Measurements from ENCODE around the gene ASB6.

The ASB6 gene

DNA sequence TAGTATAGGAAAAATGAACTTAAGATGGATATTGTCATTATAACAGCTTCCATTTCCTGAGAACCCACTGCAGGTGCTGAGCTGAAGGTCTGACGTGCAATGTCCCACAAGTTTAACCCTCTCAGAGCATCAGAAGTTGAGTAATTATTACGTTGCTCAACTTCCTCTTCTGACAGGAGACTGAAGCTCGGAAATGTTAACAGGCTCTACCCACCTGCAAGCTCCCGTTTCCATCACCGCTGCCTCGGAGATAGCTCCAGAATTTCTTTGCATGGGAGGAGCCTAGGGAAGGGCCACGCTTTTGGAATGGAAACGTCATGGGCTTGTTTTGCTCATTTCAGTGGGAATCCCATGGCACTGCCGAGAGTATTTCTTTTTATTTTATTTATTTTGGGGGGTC lies 17.0 kb downstream of the ASB6 start:
- peak; percentile 24 for DNase-seq

DNA sequence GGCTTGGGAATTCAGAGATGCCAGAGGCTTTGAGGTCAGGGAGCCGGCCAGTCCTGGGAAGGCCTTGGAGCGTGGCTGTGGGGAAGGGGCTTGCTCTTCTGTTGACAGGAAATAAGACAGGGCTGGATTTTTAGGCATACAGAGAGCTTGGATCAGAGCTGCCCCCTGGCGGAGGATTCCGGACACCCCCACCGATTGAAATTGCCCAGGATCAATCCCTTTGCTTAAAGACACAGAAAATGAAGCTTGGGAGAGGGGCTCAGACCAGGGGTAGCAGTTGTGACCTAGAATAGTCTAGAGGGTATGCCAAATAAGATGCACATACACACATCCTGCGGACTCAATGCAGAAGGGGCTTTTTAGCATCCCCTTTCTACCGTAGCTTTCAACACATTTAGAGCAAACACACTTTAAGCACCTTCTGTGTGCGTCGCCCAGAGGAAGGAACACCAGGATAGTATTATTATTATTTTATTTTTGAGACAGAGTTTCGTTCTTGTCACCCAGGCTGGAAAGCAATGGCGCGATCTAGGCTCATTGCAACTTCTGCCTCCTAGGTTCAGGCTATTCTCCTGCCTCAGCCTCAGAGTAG lies 17.7 kb downstream of the ASB6 start:
- peak; percentile 27 for DNase-seq

DNA sequence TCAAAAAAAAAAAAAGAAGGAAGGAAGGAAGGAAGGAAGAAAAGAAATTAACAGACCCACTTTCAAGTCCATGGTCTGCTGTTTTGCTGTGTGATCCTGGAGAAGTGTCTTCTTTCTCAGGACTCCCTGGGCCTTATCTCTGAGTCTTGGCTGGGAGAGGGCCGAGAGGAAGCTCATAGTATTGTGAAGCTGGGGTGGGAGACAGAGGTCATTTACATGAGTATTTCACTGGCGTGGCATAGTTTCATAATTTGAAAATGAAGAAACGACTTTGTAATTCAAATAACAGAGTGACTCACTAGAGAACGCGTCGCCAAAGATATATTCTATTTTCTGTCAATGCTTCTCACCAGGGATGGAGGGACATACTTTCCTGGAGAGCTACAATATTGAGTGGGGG lies 18.6 kb downstream of the ASB6 start:
- DNase-seq = no peak

DNA sequence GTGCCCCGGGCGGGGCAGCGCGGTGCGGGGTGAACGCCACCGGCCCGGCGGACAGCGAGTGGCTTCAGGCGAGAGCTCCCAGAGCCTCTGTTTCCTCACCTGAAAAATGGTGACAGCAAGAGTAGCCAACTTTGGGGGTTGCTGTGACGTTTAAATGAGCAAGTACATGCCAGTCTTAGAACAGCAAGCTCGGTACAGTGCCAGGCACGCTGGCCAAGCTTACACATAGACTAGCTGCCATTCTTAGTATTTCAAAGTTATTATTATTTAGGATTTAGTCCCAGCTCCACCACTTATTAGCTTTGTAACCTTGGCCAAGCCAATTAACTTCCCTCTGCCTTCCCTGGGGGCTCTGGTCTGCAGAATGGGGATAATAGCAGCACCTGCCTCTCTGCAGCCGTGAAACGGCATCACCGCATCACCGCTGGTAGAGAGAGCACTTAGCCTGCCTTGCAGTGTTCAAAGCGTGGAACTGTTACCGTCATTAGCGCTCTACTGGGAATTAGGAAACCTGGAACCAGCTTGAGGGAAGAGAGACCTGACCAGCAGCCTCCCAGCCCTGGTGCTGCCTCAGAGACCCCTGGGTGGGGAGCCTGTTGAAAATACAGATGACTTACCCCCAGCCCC lies 21.2 kb downstream of the ASB6 start, which contains the start of gene C9orf50:
Gene C9orf50 (minus strand): TSS at position 433 of the 627 bp plus-strand sequence. CDS start 527 bp downstream, outside the sequence.
- no peak for DNase-seq

DNA sequence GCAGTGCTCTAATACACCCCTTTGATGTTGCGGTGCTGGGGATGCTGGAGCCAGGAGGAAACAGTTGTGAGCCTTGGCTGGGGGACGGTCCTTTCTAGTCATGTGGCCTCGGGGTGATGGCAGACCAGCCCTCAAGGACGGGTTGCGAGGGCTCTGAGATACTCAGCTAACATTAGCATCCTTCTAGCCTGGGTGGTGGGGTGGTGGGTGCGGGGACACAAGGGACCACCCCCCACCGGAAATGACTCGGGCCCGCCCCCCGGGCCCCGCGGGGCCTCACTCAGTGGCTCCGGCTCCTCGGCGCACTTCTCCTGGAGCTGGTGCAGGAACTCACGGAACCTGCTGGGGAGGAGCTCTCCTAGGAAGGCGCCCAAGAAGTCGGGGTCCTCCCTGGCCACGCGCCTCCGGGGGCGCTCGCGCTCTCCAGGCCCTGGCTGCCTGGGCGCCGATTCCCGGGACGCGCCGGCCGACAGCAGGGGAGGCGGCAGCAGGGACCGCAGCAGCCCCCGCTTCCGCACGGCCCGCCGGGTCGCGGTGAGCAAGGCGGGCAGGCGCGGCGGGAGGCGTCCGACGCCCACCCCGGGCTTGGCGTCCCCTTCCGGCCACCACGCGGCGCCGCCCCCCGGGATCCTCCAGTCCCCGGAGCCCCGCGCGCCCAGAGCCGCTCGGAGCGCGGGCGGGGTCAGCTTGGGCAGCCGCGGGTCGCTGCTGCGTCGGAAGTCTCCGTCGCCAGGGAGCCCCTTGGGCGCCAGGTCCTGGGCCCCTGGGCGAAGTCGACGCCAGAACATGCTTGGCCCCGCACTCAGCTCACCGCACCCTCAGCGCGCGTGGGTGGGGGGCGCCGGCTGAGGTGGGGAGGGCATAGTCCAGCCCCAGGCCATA lies 21.9 kb downstream of the ASB6 start:
- no peak for DNase-seq

DNA sequence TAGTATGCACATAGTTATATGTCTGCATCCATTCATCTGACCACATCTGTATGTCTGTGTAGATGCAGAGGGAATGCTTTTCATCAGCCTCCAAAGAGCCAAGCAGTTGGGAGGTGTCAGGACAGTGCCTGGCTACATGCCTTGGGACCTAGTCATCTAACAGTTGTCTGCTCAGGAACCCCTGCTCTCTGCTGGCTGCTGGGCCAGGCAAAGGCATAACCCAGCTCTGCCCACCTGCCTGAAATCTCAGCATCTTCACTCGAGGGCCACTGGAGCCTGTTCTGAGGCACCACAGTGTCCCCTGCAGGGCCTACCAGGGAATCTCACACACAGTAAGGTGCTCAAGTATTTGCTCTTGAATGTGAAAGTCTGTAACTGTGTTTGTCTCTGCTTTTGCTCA lies 24.8 kb downstream of the ASB6 start:
- DNase-seq = no peak

DNA sequence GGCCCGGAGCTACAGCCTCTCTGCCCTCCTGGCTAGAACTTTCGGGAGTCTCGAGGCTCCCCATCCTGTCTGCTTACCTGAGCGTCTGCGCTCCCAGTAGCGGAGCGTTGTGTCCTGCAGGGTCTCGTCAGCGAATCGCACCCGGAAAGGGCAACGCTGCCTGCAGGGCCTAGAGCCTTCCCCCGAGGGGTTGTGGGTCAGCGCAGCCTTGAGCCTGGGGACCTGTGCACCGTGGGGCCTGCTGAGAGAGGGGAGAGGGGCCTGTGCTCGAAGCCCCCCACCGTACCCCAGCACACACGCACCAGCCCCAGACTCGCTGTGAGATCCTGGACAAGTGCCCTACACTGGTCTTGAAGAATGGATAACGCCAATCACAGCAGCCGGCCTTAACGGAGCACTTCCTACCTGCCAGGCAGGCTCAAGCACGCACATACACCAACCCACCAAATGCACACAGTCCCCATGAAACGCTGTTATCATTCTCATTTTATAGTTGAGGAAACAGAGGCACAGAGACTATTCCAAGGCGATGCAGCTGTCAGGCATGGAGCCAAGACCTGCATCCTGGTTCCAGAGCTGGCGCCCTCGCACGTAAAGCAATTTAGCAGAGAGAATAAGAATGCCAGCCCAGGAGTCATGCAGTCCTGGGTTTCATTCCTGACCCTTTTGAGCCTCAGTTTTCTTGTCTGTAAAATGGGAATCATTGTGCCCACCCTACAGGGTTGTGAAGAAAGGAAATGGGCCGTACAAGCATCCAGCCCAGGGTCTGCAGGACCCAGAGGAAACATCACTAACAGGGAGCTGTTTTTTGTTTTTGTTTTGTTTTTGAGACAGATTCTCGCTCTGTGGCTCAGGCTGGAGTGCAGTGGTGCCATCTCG lies 26.3 kb downstream of the ASB6 start:
- DNase-seq = no peak

DNA sequence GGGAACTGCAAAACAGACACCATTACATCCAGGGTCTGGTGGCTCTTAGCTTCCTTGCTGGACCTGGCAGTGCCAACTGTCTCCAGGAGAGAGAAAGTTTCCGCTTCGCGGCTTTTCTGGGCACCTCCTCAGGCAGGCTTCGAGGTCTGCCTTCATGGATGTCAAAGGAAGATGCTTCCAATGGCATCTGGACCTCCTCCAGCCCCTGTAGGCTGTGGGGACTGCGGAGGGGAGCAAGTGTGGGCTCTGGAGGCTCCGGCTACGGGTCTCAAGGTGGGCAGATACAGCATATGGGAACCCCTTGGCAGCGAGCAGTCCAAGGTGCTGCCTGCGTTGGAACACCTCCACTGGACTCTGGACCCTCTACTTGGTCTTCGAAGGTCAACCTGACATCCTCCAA lies 27.0 kb downstream of the ASB6 start:
- DNase-seq = no peak

DNA sequence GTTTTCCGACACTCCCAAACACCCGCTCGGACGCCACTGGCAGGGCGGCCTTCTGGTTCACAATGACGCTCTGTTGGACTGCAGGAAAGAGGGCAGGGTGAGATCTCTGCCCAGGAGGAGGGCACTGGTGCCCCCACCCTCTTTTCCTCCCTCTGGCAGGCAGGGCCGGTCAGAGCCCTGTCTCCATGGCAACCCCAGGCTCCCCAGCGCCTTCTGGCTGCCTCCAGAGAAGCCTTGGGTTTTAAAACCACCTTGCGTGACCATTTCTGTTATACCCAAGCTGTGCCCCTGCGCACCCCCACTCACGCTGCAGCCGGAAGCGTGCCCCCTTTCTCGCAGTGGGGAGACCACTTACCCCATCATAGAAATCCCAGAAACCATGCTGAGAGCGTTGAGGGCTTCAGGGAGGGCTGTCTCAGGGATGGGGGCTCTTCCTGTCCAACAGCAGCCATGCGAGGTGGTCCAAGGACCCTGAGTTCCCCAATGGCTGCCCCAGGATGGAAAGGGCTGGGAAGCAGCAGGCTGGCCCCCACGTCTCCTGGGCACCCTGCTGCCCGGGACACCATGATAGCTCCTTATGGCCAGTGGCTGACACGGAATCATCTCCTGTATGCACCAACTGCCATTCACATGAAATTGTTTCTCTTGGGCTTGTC lies 28.3 kb downstream of the ASB6 start:
- DNase-seq = peak; percentile 14

DNA sequence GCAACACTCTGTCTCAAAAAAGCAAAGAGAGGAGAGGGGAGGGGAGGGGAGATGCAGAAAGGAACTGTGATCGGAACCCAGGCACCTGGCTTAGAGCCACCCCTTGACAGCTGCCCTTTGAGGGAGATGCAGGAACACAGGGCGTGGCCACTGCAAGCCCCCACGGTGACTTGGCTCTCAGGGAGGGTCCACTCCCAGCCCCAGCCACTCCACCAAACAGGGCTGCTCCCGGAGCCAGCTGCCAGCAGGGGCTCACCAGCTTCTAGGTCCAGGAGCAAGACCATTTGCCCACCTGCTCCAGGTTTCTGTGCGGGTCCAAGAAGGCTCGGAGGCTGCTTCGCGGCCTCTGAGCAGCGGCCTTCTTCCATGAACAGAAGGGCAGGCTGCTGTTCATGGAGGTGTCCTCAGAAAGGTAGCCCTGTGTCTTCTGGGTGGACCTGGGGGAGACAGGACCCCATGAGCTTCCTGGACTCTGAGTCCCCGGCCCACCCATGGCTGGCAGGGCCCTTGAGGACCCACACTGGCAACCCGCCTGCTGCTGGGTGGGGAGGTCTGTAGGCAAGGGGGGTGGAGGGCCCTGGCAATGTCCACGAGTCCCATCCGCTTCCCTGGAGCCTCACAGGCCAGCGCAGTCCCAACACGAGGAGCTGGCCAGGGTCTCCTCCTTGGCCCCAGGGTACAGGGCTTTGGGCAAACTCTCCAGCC lies 29.0 kb downstream of the ASB6 start:
- no peak for DNase-seq

DNA sequence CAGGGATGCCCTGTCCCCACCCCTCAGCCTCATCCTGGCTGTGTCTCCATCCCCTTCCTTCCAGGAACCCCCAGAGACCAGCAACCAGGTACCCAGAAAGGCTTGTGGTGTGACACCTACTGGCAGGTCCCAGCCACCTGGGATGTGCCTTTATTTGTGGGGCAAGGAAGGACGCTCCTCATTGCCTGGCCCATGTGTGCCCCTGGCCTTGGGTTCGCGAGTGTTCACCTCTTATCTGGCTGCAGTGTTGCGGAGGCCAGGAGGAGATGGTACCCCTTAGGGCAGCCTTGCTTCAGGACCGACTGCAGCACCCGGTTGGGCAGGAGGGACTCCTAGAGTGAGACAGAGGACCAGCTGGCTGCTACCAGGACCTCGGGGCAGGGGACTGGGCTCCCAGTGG lies 29.8 kb downstream of the ASB6 start:
- no peak for DNase-seq

DNA sequence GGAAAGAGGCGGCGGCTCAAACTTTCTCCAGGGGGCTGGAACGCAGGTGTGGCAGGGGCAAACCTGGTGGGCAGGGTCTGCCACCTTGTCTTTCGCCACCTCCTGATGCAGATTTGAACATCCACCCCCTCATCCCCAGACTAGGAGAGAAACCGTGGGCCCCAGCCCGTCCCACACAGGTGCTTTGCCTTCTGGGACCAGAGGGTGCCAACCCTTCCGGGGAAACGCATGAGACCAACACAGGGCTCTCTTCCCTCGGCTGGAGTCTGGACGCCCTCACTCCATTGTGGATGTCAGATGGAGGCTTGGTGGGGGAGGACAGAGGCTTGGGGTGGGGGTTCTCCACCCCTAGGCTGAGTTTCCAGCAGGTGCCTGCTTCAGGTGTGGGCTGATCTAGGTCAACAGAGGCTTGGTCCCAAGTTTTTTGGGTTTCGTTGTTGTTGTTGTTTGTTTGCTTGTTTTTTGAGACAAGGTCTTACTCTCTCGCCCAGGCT lies 30.6 kb downstream of the ASB6 start:
- no peak for DNase-seq

DNA sequence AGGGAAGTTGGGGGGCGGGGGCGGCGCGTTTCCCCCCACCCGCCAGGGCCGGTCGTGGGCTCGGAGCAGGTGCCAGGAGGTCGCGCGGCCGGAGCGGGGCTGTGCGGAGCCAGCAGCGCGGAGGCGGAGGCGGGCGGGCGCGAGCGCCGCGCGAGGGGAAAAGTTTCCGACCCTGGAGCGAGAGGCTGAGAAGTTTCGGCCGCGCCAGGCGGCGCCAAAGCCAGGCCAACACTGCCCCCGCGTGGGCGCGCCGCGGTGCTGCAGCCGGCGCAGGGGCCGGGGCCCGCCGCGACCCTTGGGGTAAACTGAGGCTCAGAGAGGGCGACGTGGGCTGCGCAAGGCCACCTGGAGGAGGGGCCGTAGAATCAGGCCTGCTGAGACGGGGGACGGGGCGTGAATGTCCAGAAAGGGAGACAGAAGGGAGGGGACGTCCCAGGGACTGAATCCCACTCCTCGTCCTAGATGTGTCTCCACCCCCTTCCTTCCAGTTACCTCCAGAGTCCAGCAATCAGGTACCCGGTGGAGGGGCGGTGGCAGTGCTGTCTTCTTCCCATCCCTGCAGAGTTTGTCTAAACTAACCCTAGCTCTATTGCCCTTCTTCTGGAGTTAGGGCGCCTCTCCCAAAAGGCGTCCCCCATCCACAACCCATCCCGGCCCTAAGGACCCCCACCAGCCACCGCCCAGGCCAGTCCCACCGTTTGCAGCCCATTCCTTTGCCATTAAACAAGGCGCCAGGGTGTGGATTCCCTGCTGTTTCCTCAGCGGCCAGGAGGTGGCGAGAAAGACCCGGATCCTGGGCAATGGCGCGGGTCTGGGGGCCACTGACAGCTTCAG lies 31.3 kb downstream of the ASB6 start:
- peak; percentile 18 for DNase-seq

DNA sequence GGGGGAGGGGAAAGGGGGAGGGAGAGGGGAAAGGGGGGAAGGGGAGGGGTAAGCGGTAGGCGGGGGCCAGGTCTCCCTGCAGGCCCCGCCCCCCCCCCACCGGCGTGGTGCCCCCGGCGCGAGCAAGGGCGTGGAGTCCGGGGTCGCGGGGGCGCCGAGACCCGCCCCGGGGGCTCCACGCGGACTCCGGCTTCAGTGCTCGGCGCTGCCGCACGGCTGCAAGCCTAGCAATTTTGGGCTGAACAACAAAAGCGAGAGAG lies 31.8 kb downstream of the ASB6 start:
- DNase-seq = no peak

DNA sequence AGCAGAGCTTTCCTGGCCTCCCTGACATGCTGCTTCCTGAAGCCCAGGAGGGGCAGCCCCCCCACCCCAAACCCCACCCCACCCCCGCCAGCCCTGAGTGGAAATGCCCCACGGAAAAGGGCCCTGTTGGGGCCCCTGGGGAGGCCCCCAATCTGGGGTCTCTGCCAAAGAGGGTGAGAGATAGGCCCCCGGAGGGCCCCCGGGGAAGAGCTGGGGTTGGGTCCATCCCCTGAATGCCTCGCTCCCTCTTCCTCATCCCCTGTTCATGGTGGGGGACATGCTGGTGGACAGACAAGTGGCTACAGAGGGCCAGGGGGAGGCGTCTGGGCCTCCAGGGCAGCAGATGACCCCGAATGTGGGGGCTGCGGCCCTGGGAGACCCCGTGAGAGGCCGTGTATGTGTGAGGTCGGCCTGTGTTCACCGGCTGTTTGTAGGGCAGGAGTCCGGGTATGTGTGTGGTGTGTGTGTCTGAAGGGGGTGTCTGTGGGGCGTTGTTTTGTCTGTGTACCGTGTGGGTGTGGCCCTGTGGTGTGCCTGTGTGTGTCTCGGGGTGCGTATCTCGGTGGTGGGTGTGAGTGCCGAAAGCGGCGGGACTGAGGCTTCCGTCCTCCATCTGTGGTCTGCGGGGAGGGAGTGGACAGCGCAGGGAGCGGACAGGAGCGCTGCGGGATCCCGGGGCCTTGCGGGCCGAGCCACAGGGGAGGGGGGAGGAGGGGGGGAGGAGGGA lies 32.3 kb downstream of the ASB6 start:
- DNase-seq = no peak

DNA sequence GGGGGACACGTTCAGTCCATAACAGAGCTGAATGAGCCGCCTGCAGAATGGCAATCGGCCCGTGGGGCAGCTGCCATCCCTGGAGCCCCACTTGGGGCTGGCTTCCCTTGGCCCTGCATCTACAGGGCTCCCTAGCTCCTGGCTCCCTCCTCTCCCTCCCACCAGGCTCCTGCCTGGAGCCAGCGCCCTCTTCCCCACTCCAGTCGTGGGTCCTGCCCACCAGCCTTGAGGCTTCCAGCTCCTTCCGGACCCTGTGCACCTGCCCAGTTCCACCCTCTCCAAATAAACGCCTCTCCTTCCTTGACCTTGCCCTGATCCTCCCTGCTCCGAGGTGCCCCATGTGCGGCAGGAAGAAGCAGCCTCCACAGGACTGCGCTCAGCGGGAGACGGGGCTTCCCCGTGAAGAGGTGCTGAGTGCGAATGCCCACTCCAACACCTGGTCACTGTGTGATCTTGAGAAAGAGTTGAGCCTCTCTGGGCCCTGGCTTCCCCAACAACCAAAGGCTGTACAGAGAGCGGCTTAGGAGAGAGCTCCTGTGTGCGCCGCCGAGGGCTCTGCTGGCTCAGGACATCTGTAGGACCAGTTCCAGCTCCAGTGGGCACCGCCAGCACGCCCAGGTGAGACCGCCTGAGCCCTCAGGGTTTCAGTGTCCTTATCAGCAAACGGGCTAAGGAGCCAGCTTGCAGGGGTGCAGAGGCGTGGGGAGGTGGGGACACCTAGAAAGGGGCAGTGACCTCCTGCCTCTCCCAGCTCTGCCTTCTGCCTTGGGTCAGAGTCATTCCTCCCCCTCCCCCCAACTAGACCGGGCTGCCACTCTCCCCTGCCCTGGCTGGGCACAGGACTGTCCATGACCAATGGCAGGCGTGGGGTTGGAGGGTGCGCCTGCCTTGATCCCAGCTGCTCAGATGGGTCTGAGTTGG lies 33.1 kb downstream of the ASB6 start:
- DNase-seq = no peak

DNA sequence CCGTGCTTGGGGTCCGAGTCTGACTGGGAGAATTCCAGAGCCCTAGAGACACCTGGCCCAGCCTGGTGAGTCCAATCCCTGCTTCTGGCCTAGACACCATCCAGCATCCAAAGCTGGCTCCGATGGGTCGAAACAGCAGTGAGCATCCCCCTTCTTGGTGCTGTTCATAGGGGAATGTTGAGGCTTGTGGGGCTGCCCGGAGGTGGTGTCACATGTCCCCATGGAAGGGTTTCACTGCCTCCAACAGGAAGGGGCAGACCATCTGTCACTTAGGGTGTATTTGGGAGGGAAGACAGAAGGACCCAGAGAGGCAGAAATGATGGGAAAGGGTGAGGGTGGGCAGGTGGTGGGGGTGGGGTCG lies 34.9 kb downstream of the ASB6 start:
- no peak for DNase-seq

DNA sequence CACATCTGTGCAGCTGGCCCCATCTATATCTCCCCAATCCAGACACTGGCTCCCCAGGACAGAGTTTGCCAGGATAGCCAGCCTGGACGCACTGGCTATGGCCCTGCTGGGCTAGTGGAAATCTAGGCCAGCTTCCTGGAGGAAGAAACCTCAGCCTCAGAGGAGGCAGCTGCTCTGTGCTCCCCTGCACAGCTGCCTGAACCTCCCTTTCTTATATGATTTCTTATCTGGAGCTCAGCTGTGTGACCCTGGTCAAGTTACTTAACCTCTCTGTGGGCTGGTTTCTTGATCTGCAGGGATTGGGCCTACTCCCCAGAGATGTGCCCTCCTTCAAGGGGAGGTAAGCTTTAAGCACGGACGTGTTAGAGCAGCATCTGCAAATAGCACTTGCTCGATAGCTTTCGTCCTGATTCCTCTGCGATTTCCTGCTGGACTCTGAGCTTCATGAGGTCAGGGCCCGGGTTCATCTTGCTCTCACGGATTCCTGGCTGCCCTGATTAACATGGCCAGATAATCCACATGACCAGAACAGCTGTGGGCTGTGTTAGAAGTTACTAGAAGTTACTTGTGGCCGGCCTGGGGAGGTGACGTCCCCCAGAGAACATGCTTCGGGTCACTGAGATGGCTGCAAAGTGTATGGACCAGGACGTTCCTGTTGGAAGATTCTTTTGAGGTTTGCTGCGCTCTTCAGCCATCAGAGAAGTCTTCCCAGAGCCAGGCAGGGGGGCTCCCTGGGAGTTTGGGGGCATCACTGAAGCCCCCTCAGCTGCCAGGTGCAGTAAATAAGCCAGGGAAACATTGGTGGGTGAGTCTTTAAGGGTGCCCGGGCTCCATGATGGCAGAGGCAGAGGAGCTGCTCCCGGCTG lies 35.6 kb downstream of the ASB6 start:
- no peak for DNase-seq

Data from NCI-H146 (cell line).